Measurements from ENCODE around the gene VMAC.

VMAC gene

GRCh38 chr19:5923356-5923755 lies 18.7 kb downstream of the VMAC start:
- Histone ChIP-seq H3K27ac (no peak overlapping the region), H3K4me3 (no peak overlapping the region)

- H3K27ac ChIP-seq = peak overlapping the region in 12 of 21 experiments; percentile 18 to 77 (median 53)
- H3K4me3 ChIP-seq = no peak overlapping the region
Observed at GRCh38 chr19:5925830-5926427, 21.3 kb downstream of the VMAC start.

- peak overlapping the region in 16 of 21 experiments; percentile 7 to 74 (median 39) for H3K27ac ChIP-seq
- H3K4me3 ChIP-seq = no peak overlapping the region
Observed at GRCh38 chr19:5926641-5927440, 22.2 kb downstream of the VMAC start.

GRCh38 chr19:5927441-5927821 lies 22.8 kb downstream of the VMAC start:
- Histone ChIP-seq H3K27ac (peak overlapping the region in 15 of 21 experiments; percentile 1 to 74 (median 38)), H3K4me3 (no peak overlapping the region)

- peak overlapping the region in 2 of 21 experiments; percentile 15 to 21 for H3K27ac ChIP-seq
- H3K4me3 ChIP-seq = no peak overlapping the region
Observed at GRCh38 chr19:5929179-5929578, 24.5 kb downstream of the VMAC start.

GRCh38 chr19:5929625-5930024 lies 25.0 kb downstream of the VMAC start:
- H3K27ac ChIP-seq = peak overlapping the region in 2 of 21 experiments; percentile 15 to 21

GRCh38 chr19:5931251-5931650 lies 26.6 kb downstream of the VMAC start:
- Histone ChIP-seq H3K4me3 (no peak overlapping the region), H3K27ac (no peak overlapping the region)

More at GRCh38 chr19:5929625-5930024, 25.0 kb downstream of the VMAC start:
- H3K4me3 ChIP-seq = no peak overlapping the region

GRCh38 chr19:5932146-5932545 lies 27.5 kb downstream of the VMAC start:
- no peak overlapping the region for H3K27ac ChIP-seq
- H3K4me3 ChIP-seq = no peak overlapping the region

- Histone ChIP-seq H3K27ac (peak overlapping the region in 1 of 21 experiments; percentile 13), H3K4me3 (no peak overlapping the region)
Observed at GRCh38 chr19:5932609-5933262, 28.1 kb downstream of the VMAC start.

- Histone ChIP-seq H3K27ac (peak overlapping the region in 4 of 21 experiments; percentile 13 to 59 (median 43)), H3K4me3 (no peak overlapping the region)
Observed at GRCh38 chr19:5933391-5934068, 28.9 kb downstream of the VMAC start.

GRCh38 chr19:5934069-5934401 lies 29.4 kb downstream of the VMAC start:
- peak overlapping the region in 6 of 21 experiments; percentile 21 to 73 (median 53) for H3K27ac ChIP-seq

GRCh38 chr19:5934774-5935472 lies 30.3 kb downstream of the VMAC start:
- Histone ChIP-seq H3K4me3 (no peak overlapping the region), H3K27ac (peak overlapping the region in 12 of 21 experiments; percentile 4 to 73 (median 48))

More at GRCh38 chr19:5934069-5934401, 29.4 kb downstream of the VMAC start:
- H3K4me3 ChIP-seq = no peak overlapping the region

GRCh38 chr19:5935473-5936291 lies 31.0 kb downstream of the VMAC start:
- Histone ChIP-seq H3K4me3 (no peak overlapping the region), H3K27ac (peak overlapping the region in 12 of 21 experiments; percentile 7 to 73 (median 42))

GRCh38 chr19:5936292-5936592 lies 31.6 kb downstream of the VMAC start:
- H3K4me3 ChIP-seq = no peak overlapping the region
- H3K27ac ChIP-seq = peak overlapping the region in 4 of 21 experiments; percentile 33 to 73 (median 57)

GRCh38 chr19:5937550-5937949 lies 32.9 kb downstream of the VMAC start:
- Histone ChIP-seq H3K4me3 (no peak overlapping the region), H3K27ac (no peak overlapping the region)

GRCh38 chr19:5940260-5941208 lies 35.9 kb downstream of the VMAC start:
- Histone ChIP-seq H3K4me3 (no peak overlapping the region), H3K27ac (no peak overlapping the region)

- Histone ChIP-seq H3K4me3 (no peak overlapping the region), H3K27ac (no peak overlapping the region)
Observed at GRCh38 chr19:5941673-5942072, 37.0 kb downstream of the VMAC start.

- no peak overlapping the region for H3K27ac ChIP-seq
Observed at GRCh38 chr19:5943045-5943444, 38.4 kb downstream of the VMAC start.

More at GRCh38 chr19:5943045-5943444, 38.4 kb downstream of the VMAC start:
- H3K4me3 ChIP-seq = no peak overlapping the region

Data from skin epidermis (tissue), 12 donors.